ENCODE measurements around the gene SVIP. TPM values are rescaled to one million over a fixed set of nuclear protein-coding genes. Genes with fewer than 3 reads are reported as not detected.

Gene SVIP, protein sequence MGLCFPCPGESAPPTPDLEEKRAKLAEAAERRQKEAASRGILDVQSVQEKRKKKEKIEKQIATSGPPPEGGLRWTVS
- not detected in 2 replicates for total RNA-seq (2014; rRNA removed; shearing (Covaris generic); ENCODE audit: low replicate concordance)

DNA sequence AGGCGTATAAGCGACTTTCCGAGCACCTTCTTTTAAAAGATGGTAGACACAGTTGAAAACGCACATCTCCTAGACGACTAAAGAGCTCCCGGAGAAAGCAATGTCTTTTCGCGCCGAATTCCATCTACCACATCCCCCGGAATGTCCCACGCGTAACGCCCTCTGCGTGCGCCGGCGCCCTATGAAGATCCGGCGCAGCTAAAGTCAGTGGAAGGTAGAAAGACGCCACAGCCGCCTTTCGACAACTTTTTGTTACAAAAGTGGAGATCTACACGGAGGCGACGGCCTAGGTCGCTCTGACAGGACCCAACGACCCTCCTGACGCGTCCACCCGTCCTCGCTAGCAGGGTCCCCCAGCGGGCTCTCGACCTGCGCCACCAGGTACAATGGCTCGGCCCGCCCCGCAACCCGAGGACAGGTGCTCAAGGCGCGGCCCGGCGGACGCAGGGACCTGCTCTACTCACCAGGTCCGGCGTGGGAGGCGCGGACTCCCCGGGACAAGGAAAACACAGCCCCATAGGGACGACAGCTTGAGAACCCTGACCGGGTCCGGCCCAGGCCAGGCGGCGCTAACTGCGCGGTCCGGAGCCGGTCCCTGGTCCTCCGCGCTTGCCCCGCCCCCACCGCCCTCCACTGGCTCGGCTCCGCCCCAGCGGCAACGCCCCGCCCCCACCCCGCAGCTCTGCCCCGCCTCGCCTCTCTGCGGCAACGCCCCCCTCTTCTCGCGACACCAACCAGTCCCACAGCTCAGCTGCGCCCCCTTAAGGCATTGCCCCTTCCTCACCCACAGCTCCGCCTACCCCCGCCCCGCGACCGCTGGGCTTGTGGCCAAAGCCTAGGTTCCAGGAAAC, at the start of gene SVIP:
Gene SVIP, minus strand, starts transcription at position 571 of the 851 bp plus-strand sequence. Its CDS starts 53 bp downstream, at position 518.
- Histone ChIP-seq H4K20me1 (ENCODE audit: insufficient read depth, low read depth, low read length) (no peaks in the 10 kb centered on the region), H3K4me2 (ENCODE audit: low read depth, low read length, poor library complexity, severe bottlenecking) (no peak within 1 kb of the TSS), H3K36me3 (ENCODE audit: insufficient read depth, low read length) (no peaks in the 10 kb centered on the region), H3K27ac (ENCODE audit: low read length) (no peak within 1 kb of the TSS), H3K4me1 (ENCODE audit: low read length) (no peaks in the 10 kb centered on the region), H3K9me3 (ENCODE audit: low read length) (peaks cover 8% of the 10 kb centered on the region; the same call in 1 of the 2 replicates), H3K4me3 (ENCODE audit: low read length) (no peak within 1 kb of the TSS), H3K9ac (ENCODE audit: low read length) (no peak within 1 kb of the TSS), H3K79me2 (ENCODE audit: low read length) (no peaks in the 10 kb centered on the region), H2AFZ (ENCODE audit: low read length) (no peak within 1 kb of the TSS), H3K27me3 (ENCODE audit: low read length) (no peaks in the 10 kb centered on the region), H3K9me2 (replicated peaks; ENCODE audit: insufficient read depth, low read length) (no peaks in the 10 kb centered on the region)
- no peak for DNase-seq

DNA sequence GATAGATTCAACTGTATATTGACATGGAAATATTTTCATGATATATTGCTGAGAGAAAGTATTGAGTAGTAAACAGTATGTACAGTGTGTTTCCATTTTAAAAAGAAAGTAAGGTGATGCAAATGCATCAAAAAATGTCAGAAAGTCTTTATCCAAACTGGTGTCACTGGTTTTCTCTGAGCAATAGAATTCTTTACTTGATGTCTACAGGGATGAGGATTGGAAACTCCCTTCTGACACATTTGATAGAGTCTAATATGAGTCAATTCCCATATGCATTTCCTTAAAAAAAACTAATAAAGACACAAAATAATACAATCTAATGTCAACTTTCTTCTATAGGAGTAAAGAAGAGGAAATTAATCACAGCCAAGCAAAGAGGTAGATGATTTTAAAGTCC, 49.0 kb upstream of the SVIP start:
- H3K27ac ChIP-seq (ENCODE audit: low read length): no peak overlapping the region
- DNase-seq: no peak
- no peaks in the 10 kb centered on the region for H3K9me3 ChIP-seq (ENCODE audit: low read length)
- H3K27me3 ChIP-seq (ENCODE audit: low read length): no peaks in the 10 kb centered on the region
- H4K20me1 ChIP-seq (ENCODE audit: insufficient read depth, low read depth, low read length): no peaks in the 10 kb centered on the region
- H2AFZ ChIP-seq (ENCODE audit: low read length): no peak overlapping the region
- no peak overlapping the region for H3K9ac ChIP-seq (ENCODE audit: low read length)
- no peaks in the 10 kb centered on the region for H3K79me2 ChIP-seq (ENCODE audit: low read length)
- H3K36me3 ChIP-seq (ENCODE audit: insufficient read depth, low read length): no peaks in the 10 kb centered on the region
- no peak overlapping the region for H3K4me3 ChIP-seq (ENCODE audit: low read length)
- H3K9me2 ChIP-seq (replicated peaks; ENCODE audit: insufficient read depth, low read length): no peaks in the 10 kb centered on the region
- no peak overlapping the region for H3K4me2 ChIP-seq (ENCODE audit: low read depth, low read length, poor library complexity, severe bottlenecking)
- no peaks in the 10 kb centered on the region for H3K4me1 ChIP-seq (ENCODE audit: low read length)

DNA sequence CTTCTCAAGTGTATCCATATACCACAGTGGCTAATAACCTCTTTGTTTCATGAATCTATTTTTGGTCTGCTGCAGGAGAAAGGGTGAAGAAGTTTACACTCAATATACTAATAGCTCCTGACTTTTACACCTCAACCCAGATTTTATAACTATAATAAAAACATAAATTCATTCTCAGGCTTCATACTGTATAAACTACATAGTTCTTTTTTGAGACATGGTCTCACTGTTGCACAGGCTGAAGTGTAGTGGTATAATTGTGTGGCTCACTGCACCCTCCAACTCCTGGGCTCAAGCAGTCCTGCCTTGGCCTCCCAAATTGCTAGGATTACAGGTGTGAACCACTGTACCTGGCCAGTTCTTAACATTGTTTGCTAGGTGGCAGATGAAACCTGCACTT, 48.4 kb upstream of the SVIP start:
- Histone ChIP-seq H3K4me3 (ENCODE audit: low read length) (no peak overlapping the region), H3K27ac (ENCODE audit: low read length) (no peak overlapping the region), H3K4me1 (ENCODE audit: low read length) (no peaks in the 10 kb centered on the region), H3K9me3 (ENCODE audit: low read length) (no peaks in the 10 kb centered on the region), H2AFZ (ENCODE audit: low read length) (no peak overlapping the region), H3K79me2 (ENCODE audit: low read length) (no peaks in the 10 kb centered on the region), H3K9me2 (replicated peaks; ENCODE audit: insufficient read depth, low read length) (no peaks in the 10 kb centered on the region), H3K9ac (ENCODE audit: low read length) (no peak overlapping the region), H3K27me3 (ENCODE audit: low read length) (no peaks in the 10 kb centered on the region), H4K20me1 (ENCODE audit: insufficient read depth, low read depth, low read length) (no peaks in the 10 kb centered on the region), H3K36me3 (ENCODE audit: insufficient read depth, low read length) (no peaks in the 10 kb centered on the region), H3K4me2 (ENCODE audit: low read depth, low read length, poor library complexity, severe bottlenecking) (no peak overlapping the region)
- no peak for DNase-seq

DNA sequence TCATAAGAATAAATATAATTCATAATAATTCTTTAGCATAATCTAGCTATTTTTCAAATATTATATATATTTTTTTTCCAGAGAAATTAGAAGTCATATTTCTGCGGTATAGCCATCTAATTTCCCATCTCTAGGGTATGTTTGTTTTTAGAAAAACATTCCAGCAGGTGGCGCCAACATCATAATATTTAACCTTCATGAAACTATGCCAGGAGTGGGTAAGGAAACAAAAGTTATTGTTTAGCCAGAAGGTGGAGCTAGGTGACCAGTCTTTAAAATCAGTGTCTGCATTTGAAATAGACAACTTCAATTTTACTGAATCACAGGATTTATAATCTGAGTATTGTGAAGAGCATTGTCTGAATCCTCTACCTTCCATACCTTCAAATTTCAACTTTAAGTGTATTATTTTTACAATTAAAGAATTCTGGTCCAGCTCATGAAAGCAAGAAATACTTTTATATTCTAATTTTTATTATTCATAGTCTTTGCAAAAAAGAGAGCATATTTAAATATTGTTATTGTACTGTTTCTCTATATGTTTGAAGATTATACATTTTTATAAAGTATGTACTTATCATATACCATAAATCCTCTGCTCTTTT, 46.4 kb upstream of the SVIP start:
- H2AFZ ChIP-seq (ENCODE audit: low read length): no peak overlapping the region
- H3K36me3 ChIP-seq (ENCODE audit: insufficient read depth, low read length): no peaks in the 10 kb centered on the region
- no peaks in the 10 kb centered on the region for H3K9me2 ChIP-seq (replicated peaks; ENCODE audit: insufficient read depth, low read length)
- H3K27me3 ChIP-seq (ENCODE audit: low read length): no peaks in the 10 kb centered on the region
- H3K27ac ChIP-seq (ENCODE audit: low read length): no peak overlapping the region
- H3K4me3 ChIP-seq (ENCODE audit: low read length): no peak overlapping the region
- no peak overlapping the region for H3K4me2 ChIP-seq (ENCODE audit: low read depth, low read length, poor library complexity, severe bottlenecking)
- peak; percentile 92 for DNase-seq
- H4K20me1 ChIP-seq (ENCODE audit: insufficient read depth, low read depth, low read length): no peaks in the 10 kb centered on the region
- no peak overlapping the region for H3K9ac ChIP-seq (ENCODE audit: low read length)
- no peaks in the 10 kb centered on the region for H3K79me2 ChIP-seq (ENCODE audit: low read length)
- no peaks in the 10 kb centered on the region for H3K9me3 ChIP-seq (ENCODE audit: low read length)
- no peaks in the 10 kb centered on the region for H3K4me1 ChIP-seq (ENCODE audit: low read length)

DNA sequence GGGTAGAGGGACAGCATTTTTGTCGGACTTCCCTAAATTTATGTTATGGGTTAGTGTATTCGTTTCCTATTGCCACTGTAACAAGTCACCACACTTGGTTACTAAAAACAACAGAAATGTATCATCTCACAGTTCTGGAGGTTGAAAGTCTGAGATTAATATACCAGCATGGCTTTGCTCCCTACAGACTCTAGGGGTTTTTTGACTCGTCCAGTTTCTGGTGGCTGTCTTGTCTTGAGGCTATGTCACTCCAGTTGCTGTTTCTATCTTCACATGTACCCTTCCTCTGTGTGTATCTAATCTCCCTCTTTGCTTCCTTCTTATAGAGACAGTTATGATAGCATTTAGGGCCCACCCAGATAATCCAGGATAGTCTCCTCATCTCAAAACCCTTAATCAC, 39.7 kb upstream of the SVIP start:
- H3K4me3 ChIP-seq (ENCODE audit: low read length): no peak overlapping the region
- H3K27ac ChIP-seq (ENCODE audit: low read length): no peak overlapping the region
- H4K20me1 ChIP-seq (ENCODE audit: insufficient read depth, low read depth, low read length): no peaks in the 10 kb centered on the region
- no peak overlapping the region for H3K9ac ChIP-seq (ENCODE audit: low read length)
- H3K36me3 ChIP-seq (ENCODE audit: insufficient read depth, low read length): no peaks in the 10 kb centered on the region
- DNase-seq: no peak
- H3K9me3 ChIP-seq (ENCODE audit: low read length): no peaks in the 10 kb centered on the region
- no peaks in the 10 kb centered on the region for H3K79me2 ChIP-seq (ENCODE audit: low read length)
- H3K4me1 ChIP-seq (ENCODE audit: low read length): no peaks in the 10 kb centered on the region
- H3K9me2 ChIP-seq (replicated peaks; ENCODE audit: insufficient read depth, low read length): no peaks in the 10 kb centered on the region
- H2AFZ ChIP-seq (ENCODE audit: low read length): no peak overlapping the region
- no peaks in the 10 kb centered on the region for H3K27me3 ChIP-seq (ENCODE audit: low read length)
- no peak overlapping the region for H3K4me2 ChIP-seq (ENCODE audit: low read depth, low read length, poor library complexity, severe bottlenecking)

DNA sequence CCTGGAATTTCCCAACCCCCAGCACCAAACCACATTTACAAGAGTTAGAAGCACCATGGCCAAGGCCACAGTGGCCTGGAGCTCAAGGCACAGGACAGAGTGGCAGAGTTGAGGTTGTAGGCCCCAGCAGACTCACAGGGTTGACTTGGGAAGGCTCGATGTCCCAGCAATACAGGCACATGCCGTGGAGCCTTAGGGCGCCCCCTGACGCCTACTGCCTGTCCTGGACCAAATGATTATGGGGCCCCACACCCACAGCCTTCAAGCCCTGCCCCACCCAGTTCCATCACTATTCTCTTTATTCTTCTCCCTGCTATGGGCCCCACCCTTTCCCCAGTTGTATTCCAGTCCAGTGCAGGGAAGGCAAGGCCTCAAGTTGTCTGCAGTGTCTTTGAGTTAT, 30.6 kb upstream of the SVIP start, which contains the start of gene CCDC179:
Gene CCDC179, minus strand, starts transcription at position 234 of the 400 bp plus-strand sequence. Its CDS starts 53 bp downstream, at position 181.
- Histone ChIP-seq H3K9ac (ENCODE audit: low read length) (no peak within 1 kb of the TSS), H3K36me3 (ENCODE audit: insufficient read depth, low read length) (no peaks in the 10 kb centered on the region), H3K4me2 (ENCODE audit: low read depth, low read length, poor library complexity, severe bottlenecking) (no peak within 1 kb of the TSS), H3K79me2 (ENCODE audit: low read length) (no peaks in the 10 kb centered on the region), H3K9me2 (replicated peaks; ENCODE audit: insufficient read depth, low read length) (no peaks in the 10 kb centered on the region), H3K27me3 (ENCODE audit: low read length) (no peaks in the 10 kb centered on the region), H3K27ac (ENCODE audit: low read length) (no peak within 1 kb of the TSS), H2AFZ (ENCODE audit: low read length) (no peak within 1 kb of the TSS), H3K4me1 (ENCODE audit: low read length) (no peaks in the 10 kb centered on the region), H4K20me1 (ENCODE audit: insufficient read depth, low read depth, low read length) (no peaks in the 10 kb centered on the region), H3K9me3 (ENCODE audit: low read length) (0 out of 2 replicates have a peak, but pooled peaks cover 2% of the 10 kb centered on the region), H3K4me3 (ENCODE audit: low read length) (no peak within 1 kb of the TSS)
- DNase-seq: no peak

DNA sequence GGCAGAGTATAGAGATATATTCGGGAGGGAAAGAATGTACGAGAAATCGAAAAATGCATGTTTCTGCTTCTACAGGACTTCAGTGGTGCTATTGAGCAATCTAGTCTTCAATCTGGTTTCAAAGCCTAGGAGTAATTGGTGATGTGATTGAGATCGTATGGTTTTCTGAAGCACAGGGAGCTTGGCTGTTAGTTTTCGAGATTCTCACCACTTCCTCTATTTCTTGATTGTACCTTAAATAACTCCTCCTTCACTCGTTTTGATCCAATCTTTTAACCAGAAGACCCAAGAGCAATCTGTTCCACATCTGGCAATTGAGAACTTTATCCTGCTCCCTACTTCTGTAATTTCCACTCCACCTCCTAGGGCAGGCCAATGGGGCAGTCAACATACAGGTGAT, 30.2 kb upstream of the SVIP start:
- H3K79me2 ChIP-seq (ENCODE audit: low read length): no peaks in the 10 kb centered on the region
- no peak overlapping the region for H3K4me3 ChIP-seq (ENCODE audit: low read length)
- no peaks in the 10 kb centered on the region for H3K9me2 ChIP-seq (replicated peaks; ENCODE audit: insufficient read depth, low read length)
- 0 out of 2 replicates have a peak, but pooled peaks cover 2% of the 10 kb centered on the region for H3K9me3 ChIP-seq (ENCODE audit: low read length)
- no peak overlapping the region for H2AFZ ChIP-seq (ENCODE audit: low read length)
- H3K9ac ChIP-seq (ENCODE audit: low read length): no peak overlapping the region
- H3K27me3 ChIP-seq (ENCODE audit: low read length): no peaks in the 10 kb centered on the region
- no peak for DNase-seq
- H3K27ac ChIP-seq (ENCODE audit: low read length): no peak overlapping the region
- no peaks in the 10 kb centered on the region for H3K4me1 ChIP-seq (ENCODE audit: low read length)
- no peaks in the 10 kb centered on the region for H3K36me3 ChIP-seq (ENCODE audit: insufficient read depth, low read length)
- H3K4me2 ChIP-seq (ENCODE audit: low read depth, low read length, poor library complexity, severe bottlenecking): no peak overlapping the region
- H4K20me1 ChIP-seq (ENCODE audit: insufficient read depth, low read depth, low read length): no peaks in the 10 kb centered on the region

DNA sequence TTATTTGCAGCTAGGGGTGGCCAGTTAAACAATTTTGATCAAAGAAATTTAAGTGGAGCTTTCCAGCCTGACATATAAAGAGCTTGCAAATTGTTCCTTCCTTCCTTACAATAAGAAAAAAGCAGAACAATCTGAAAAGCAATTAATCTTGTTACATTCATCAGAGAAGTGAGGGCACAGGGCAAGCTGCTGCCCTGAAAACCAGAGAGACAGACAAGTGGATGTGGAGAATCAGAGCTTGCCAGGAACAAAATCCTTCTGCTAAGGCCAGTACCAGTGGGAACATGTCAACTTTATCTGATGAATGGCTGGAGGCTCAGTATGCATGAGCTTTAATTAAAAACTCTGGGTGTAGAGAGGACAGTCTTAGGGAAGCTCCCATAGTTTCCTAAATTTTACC, 21.9 kb upstream of the SVIP start:
- no peaks in the 10 kb centered on the region for H4K20me1 ChIP-seq (ENCODE audit: insufficient read depth, low read depth, low read length)
- H3K4me2 ChIP-seq (ENCODE audit: low read depth, low read length, poor library complexity, severe bottlenecking): no peak overlapping the region
- no peaks in the 10 kb centered on the region for H3K4me1 ChIP-seq (ENCODE audit: low read length)
- no peak overlapping the region for H3K27ac ChIP-seq (ENCODE audit: low read length)
- H2AFZ ChIP-seq (ENCODE audit: low read length): no peak overlapping the region
- H3K36me3 ChIP-seq (ENCODE audit: insufficient read depth, low read length): no peaks in the 10 kb centered on the region
- no peak overlapping the region for H3K4me3 ChIP-seq (ENCODE audit: low read length)
- H3K9me2 ChIP-seq (replicated peaks; ENCODE audit: insufficient read depth, low read length): no peaks in the 10 kb centered on the region
- H3K9ac ChIP-seq (ENCODE audit: low read length): no peak overlapping the region
- no peaks in the 10 kb centered on the region for H3K27me3 ChIP-seq (ENCODE audit: low read length)
- DNase-seq: no peak
- peaks cover 10% of the 10 kb centered on the region; the same call in 1 of the 2 replicates for H3K9me3 ChIP-seq (ENCODE audit: low read length)
- no peaks in the 10 kb centered on the region for H3K79me2 ChIP-seq (ENCODE audit: low read length)

Data from Karpas-422 (cell line).